ENCODE data around the gene ATP8B4.

DNA sequence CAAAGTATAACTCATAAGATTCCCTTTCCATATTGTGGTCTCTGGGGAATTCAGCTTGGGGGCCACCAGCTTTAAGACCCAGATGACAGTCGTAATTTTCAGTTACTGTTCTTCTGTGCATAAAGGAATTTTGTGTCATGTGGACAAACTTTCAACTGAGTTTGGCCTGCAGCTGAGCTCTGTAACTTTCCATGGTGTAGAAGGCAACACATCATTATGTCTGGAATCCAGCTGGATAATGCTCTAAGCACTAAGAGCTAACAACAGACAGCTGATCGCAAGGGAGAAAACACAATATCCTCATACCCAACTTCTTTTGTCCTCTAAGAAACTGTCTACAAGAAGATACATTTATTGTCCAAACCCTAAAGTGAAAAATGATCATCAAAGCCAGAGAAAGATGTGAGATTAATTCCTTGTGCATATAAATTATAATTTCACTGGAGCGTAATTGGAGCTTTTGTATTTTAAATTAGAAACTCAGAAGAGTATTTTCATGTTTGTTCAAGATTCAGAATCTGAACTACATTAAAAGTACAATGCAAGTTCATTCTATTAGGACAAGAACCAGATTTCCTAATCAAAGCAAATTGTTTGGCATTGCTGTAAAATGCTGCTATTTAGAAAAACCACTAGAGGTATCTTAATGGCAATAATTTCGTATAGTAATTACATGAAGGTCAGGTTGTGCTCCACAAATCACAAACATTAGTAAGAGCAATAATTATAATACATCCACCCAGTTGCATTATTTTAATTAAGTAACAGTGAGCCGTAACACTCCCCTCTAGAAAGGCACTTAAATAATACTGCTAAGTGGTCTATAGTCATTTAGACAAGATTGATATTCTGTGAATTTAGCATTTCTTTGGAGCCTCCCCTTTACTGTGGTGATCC lies 218.8 kb downstream of the ATP8B4 start:
- TF ChIP-seq, protein P1, sequence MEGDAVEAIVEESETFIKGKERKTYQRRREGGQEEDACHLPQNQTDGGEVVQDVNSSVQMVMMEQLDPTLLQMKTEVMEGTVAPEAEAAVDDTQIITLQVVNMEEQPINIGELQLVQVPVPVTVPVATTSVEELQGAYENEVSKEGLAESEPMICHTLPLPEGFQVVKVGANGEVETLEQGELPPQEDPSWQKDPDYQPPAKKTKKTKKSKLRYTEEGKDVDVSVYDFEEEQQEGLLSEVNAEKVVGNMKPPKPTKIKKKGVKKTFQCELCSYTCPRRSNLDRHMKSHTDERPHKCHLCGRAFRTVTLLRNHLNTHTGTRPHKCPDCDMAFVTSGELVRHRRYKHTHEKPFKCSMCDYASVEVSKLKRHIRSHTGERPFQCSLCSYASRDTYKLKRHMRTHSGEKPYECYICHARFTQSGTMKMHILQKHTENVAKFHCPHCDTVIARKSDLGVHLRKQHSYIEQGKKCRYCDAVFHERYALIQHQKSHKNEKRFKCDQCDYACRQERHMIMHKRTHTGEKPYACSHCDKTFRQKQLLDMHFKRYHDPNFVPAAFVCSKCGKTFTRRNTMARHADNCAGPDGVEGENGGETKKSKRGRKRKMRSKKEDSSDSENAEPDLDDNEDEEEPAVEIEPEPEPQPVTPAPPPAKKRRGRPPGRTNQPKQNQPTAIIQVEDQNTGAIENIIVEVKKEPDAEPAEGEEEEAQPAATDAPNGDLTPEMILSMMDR (IDR thresholded peaks at IDR 0.05): no peak
- no peak for TF ChIP-seq POLR2A (IDR thresholded peaks at IDR 0.05)
- TF ChIP-seq POLR2AphosphoS5 (IDR thresholded peaks at IDR 0.05): peak in 1 of 4 donors; percentile 6
- no peak for TF ChIP-seq EP300 (IDR thresholded peaks at IDR 0.05)

Data from sigmoid colon (tissue), 4 donors.